Measurements from ENCODE around the gene BLOC1S3. TPM values are rescaled to one million over a fixed set of nuclear protein-coding genes. Genes with fewer than 3 reads are reported as not detected.

BLOC1S3 gene
- total RNA-seq, 3 donors from 2014 or later (not counting 1 experiment from before 2014, with no cell fraction given), result 20.9 to 26.3 (median 21.8) TPM

DNA sequence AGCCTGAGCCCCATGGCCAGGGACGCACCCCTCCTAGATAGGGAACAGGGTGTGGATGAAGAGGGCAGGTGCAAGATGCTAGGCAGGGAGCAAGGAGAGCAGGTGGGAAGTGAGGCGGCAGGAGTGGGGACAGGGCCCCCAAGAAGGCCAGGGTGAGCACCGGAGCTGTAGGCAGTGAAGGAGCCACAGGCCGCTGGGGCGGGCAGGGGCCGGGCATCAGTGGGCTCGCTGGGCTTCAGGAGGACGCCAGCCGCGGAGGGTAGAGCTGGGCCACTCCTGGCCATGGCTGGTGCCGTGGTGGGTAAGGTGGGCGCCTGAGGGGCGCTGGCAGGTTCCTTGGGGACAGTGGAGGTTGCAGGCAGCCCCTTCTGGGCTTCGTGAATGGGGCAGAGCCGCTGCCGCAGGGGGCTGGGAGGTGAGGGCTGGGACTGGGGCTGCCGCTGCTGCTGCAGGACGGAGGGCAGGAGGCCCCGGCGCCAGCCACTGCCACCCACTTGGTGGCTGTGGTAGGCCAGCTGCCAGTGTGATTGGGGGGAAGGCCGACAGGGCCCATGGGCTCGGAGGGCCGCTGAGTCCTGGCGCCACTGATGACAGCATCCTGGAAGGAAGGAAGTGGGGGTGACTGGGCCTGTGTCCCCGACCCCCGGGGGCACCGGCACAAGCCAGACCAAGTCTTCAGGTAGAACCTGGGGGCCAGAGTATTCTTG lies 19.9 kb upstream of the BLOC1S3 start:
- Histone ChIP-seq H3K36me3 (ENCODE audit: control insufficient read depth, insufficient read depth, low read length) (no peaks in the 10 kb centered on the region), H3K4me3 (ENCODE audit: low read length) (no peak overlapping the region), H3K27me3 (ENCODE audit: control insufficient read depth, insufficient read depth, low read length) (no peaks in the 10 kb centered on the region), H3K9me3 (ENCODE audit: control insufficient read depth, insufficient read depth, low read length) (no peaks in the 10 kb centered on the region), H3K4me1 (ENCODE audit: control insufficient read depth, insufficient read depth, low read length) (peaks cover 8% of the 10 kb centered on the region), H3K27ac (ENCODE audit: low read length) (no peak overlapping the region)
- peaks cover 5 to 8% of the 10 kb centered on the region in 2 donors for H3K4me1 Mint-ChIP-seq
- WGBS (ENCODE audit: insufficient coverage), result 53% methylated on average over 27 of the region's 27 CpGs
- peaks cover 5 to 30% of the 10 kb centered on the region in 2 donors for H3K27me3 Mint-ChIP-seq (ENCODE audit: low read depth in 2 of 2)
- peak overlapping the region in 1 of 2 donors; percentile 24 for H3K27ac Mint-ChIP-seq
- H3K36me3 Mint-ChIP-seq, result no peaks in the 10 kb centered on the region
- no peak for ATAC-seq
- no peaks in the 10 kb centered on the region for H3K9me3 Mint-ChIP-seq
- TF ChIP-seq, protein P1, sequence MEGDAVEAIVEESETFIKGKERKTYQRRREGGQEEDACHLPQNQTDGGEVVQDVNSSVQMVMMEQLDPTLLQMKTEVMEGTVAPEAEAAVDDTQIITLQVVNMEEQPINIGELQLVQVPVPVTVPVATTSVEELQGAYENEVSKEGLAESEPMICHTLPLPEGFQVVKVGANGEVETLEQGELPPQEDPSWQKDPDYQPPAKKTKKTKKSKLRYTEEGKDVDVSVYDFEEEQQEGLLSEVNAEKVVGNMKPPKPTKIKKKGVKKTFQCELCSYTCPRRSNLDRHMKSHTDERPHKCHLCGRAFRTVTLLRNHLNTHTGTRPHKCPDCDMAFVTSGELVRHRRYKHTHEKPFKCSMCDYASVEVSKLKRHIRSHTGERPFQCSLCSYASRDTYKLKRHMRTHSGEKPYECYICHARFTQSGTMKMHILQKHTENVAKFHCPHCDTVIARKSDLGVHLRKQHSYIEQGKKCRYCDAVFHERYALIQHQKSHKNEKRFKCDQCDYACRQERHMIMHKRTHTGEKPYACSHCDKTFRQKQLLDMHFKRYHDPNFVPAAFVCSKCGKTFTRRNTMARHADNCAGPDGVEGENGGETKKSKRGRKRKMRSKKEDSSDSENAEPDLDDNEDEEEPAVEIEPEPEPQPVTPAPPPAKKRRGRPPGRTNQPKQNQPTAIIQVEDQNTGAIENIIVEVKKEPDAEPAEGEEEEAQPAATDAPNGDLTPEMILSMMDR (IDR thresholded peaks at IDR 0.05), result no peak
- intact Hi-C loops (cut with micrococcal nuclease), result no loop called here
- H3K4me3 Mint-ChIP-seq, result no peak overlapping the region
- no peak for DNase-seq

DNA sequence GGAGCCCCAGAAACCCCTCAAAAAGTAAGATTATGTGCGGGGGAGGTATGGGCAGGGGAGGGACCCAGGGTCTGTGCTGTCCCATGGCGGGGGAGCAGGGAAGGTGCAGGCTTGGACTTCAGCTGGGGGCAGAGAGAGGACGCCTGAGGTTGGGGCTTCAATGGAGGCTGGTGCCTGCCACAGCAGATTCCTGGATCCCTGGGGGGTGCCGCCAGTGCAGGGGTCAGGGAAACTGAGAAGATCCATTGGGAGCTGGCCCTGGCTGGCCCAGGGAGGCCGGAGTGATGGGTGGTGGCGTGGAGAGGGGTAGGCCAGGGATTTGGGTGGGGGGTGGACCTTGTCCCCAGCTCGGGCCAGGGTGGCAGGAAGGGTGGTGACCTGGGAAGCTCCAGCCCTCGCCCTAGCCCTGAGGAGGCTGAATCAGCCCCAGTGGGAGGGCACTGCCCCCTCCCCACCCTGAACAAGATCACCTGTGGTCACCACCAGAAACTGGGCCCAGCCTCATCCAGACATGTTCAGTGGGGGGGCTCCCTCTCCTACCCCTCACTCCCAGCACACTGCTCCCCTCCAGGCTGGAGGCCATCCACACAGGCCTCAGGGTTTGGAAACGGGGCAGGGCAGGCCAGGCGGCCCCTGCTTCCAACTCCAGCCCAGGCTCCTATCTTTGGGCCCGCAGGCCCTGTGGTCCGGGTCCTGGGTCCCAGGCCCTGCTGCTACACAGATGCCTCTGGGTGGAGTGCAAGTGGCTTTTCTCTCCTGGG lies 19.2 kb upstream of the BLOC1S3 start:
- Mint-ChIP-seq H3K4me3 (no peak overlapping the region), H3K36me3 (no peaks in the 10 kb centered on the region), H3K27ac (no peak overlapping the region), H3K9me3 (no peaks in the 10 kb centered on the region), H3K27me3 (ENCODE audit: low read depth in 2 of 2) (peaks cover 5 to 27% of the 10 kb centered on the region in 2 donors), H3K4me1 (peaks cover 0 to 9% of the 10 kb centered on the region in 2 donors)
- Histone ChIP-seq H3K27ac (ENCODE audit: low read length) (no peak overlapping the region), H3K9me3 (ENCODE audit: control insufficient read depth, insufficient read depth, low read length) (no peaks in the 10 kb centered on the region), H3K4me1 (ENCODE audit: control insufficient read depth, insufficient read depth, low read length) (peaks cover 7% of the 10 kb centered on the region), H3K36me3 (ENCODE audit: control insufficient read depth, insufficient read depth, low read length) (no peaks in the 10 kb centered on the region), H3K4me3 (ENCODE audit: low read length) (no peak overlapping the region), H3K27me3 (ENCODE audit: control insufficient read depth, insufficient read depth, low read length) (no peaks in the 10 kb centered on the region)
- intact Hi-C loops (cut with micrococcal nuclease), result no loop called here
- TF ChIP-seq, protein P1 (IDR thresholded peaks at IDR 0.05), result no peak
- DNase-seq (no peak), ATAC-seq (no peak)
- 88% methylated on average over 12 of the region's 12 CpGs for WGBS (ENCODE audit: insufficient coverage)

DNA sequence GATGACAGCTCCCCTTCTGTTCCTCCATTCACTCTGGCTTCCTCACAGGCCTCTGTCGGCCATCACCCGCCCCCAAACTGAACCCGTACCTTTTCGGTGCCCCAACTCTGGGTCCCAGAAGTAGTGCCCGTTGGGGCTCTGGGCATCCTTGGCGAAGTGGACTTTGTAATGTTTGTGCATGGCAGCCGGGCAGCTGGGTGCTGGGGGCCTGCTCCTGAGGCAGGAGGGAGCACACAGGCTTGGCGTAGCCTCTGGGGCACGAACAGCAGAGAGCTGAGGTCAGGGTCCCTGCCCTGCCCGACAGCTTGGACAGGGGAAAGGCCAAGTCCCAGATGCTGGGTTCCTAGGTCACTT lies 18.6 kb upstream of the BLOC1S3 start:
- Mint-ChIP-seq H3K4me3 (no peak overlapping the region), H3K27me3 (ENCODE audit: low read depth in 2 of 2) (peaks cover 5 to 26% of the 10 kb centered on the region in 2 donors), H3K27ac (no peak overlapping the region), H3K36me3 (no peaks in the 10 kb centered on the region), H3K9me3 (no peaks in the 10 kb centered on the region), H3K4me1 (peaks cover 0 to 13% of the 10 kb centered on the region in 2 donors)
- Histone ChIP-seq H3K9me3 (ENCODE audit: control insufficient read depth, insufficient read depth, low read length) (no peaks in the 10 kb centered on the region), H3K27me3 (ENCODE audit: control insufficient read depth, insufficient read depth, low read length) (no peaks in the 10 kb centered on the region), H3K4me1 (ENCODE audit: control insufficient read depth, insufficient read depth, low read length) (peaks cover 11% of the 10 kb centered on the region), H3K36me3 (ENCODE audit: control insufficient read depth, insufficient read depth, low read length) (no peaks in the 10 kb centered on the region), H3K4me3 (ENCODE audit: low read length) (no peak overlapping the region), H3K27ac (ENCODE audit: low read length) (no peak overlapping the region)
- ATAC-seq, result no peak
- TF ChIP-seq, protein P1 (IDR thresholded peaks at IDR 0.05), result no peak
- 89% methylated on average over 10 of the region's 10 CpGs for WGBS (ENCODE audit: insufficient coverage)
- no peak for DNase-seq
- intact Hi-C loops (cut with micrococcal nuclease), result no loop called here
